WTC11 (cell line): Measurements from ENCODE around the gene GLRX2. TPM values are rescaled to one million over a fixed set of nuclear protein-coding genes. Genes with fewer than 3 reads are reported as not detected.
"Not testable (repeated sequence)": the region's sequence is repeated elsewhere in the genome, so short reads cannot be mapped to it uniquely, and the experiment has no call there.

ENCODE experiments used
- ATAC-seq: fragments of 200-7000 bp; cut with Tn5 transposase; 2 replicates; pipeline ENCODE4 v1.10.0; 2021; ENCODE audit warnings: mild to moderate bottlenecking, moderate library complexity
- CTCF ChIA-PET: fragments of 300-600 bp; sonication (Branson Sonifier 250); formaldehyde crosslinking; loops from one replicate; lab custom pipeline; 2021; ENCODE audit warnings: antibody characterized with exemption; lab: Charles Lee
- POLR2A ChIA-PET: fragments of 350-600 bp; sonication (Branson Sonifier 250); formaldehyde crosslinking; loops from one replicate; lab custom pipeline; 2021; ENCODE audit warnings: antibody characterized with exemption; lab: Charles Lee
- DNase-seq: peaks from one replicate; pipeline ENCODE4 v3.0.0; 2021; ENCODE audit warnings: low spot score
- H3K27ac Mint-ChIP-seq: 2 replicates; pipeline ENCODE4 v1.8.0; 2021; ENCODE audit warnings: mixed read lengths
- H3K27me3 Mint-ChIP-seq: 2 replicates; pipeline ENCODE4 v1.8.0; 2021; ENCODE audit warnings: low read depth, mild to moderate bottlenecking, moderate library complexity, mixed read lengths
- H3K36me3 Mint-ChIP-seq: 2 replicates; pipeline ENCODE4 v1.8.0; 2021; ENCODE audit warnings: mixed read lengths
- H3K4me1 Mint-ChIP-seq: 2 replicates; pipeline ENCODE4 v1.8.0; 2022; ENCODE audit warnings: mixed read lengths
- H3K4me3 Mint-ChIP-seq: 2 replicates; pipeline ENCODE4 v1.8.0; 2021; ENCODE audit warnings: mild to moderate bottlenecking, moderate library complexity, mixed read lengths
- H3K9me3 Mint-ChIP-seq: 2 replicates; pipeline ENCODE4 v1.8.0; 2021; ENCODE audit warnings: mixed read lengths
- AR ChIP-seq: fragments of 250-450 bp; sonication (Bioruptor Pico); IDR thresholded peaks from 2 replicates; pipeline ENCODE4 v1.9.0; 2021; ENCODE audit warnings: mild to moderate bottlenecking
- ETV6 ChIP-seq: sonication (generic); formaldehyde crosslinking; IDR thresholded peaks from 2 replicates; pipeline ENCODE4 v1.8.1; 2022; ENCODE audit warnings: mild to moderate bottlenecking, missing genetic modification reagents
- GTF2I ChIP-seq: fragments of 250-450 bp; sonication (Bioruptor Pico); conservative IDR thresholded peaks from 2 replicates; pipeline ENCODE4 v1.4.0; 2021; ENCODE audit warnings: mild to moderate bottlenecking
- NFE2L1 ChIP-seq: sonication (generic); formaldehyde crosslinking; IDR thresholded peaks from 2 replicates; pipeline ENCODE4 v1.8.1; 2023; ENCODE audit warnings: missing genetic modification reagents
- NR2C2 ChIP-seq: sonication (generic); formaldehyde crosslinking; IDR thresholded peaks from 2 replicates; pipeline ENCODE4 v1.8.0; 2022; ENCODE audit warnings: mild to moderate bottlenecking, missing genetic modification reagents
- OVOL2 ChIP-seq: fragments of 250-450 bp; sonication (Bioruptor Pico); IDR thresholded peaks from 2 replicates; pipeline ENCODE4 v1.9.0; 2021; ENCODE audit warnings: mild to moderate bottlenecking, borderline replicate concordance
- PREB ChIP-seq: sonication (generic); formaldehyde crosslinking; IDR thresholded peaks from 2 replicates; pipeline ENCODE4 v1.8.1; 2022; ENCODE audit warnings: mild to moderate bottlenecking, missing genetic modification reagents, moderate library complexity, borderline replicate concordance
- TCF7 ChIP-seq: sonication (generic); formaldehyde crosslinking; IDR thresholded peaks from 2 replicates; pipeline ENCODE4 v1.8.0; 2022; ENCODE audit warnings: mild to moderate bottlenecking, low read depth, missing genetic modification reagents, moderate library complexity
- ZNF138 ChIP-seq: sonication (generic); formaldehyde crosslinking; conservative IDR thresholded peaks from 2 replicates; pipeline ENCODE4 v1.8.1; 2022; ENCODE audit warnings: mild to moderate bottlenecking, moderate library complexity, missing genetic modification reagents
- total RNA-seq: library from RNA; stranded (reverse); gene quantifications from 3 replicates; pipeline ENCODE4 v1.2.3, GENCODE V29; 2021
- TF ChIP-seq, protein P1 (sequence below): fragments of 250-450 bp; sonication (Bioruptor Pico); IDR thresholded peaks from 2 replicates; pipeline ENCODE4 v1.9.0; 2021; ENCODE audit warnings: moderate library complexity, mild to moderate bottlenecking, inconsistent platforms, borderline replicate concordance
- TF ChIP-seq, protein P2 (sequence below): fragments of 250-450 bp; sonication (Bioruptor Pico); IDR thresholded peaks from 2 replicates; pipeline ENCODE4 v1.9.0; 2021; ENCODE audit warnings: mild to moderate bottlenecking, borderline replicate concordance

GLRX2 gene
- total RNA-seq, 1 experiment from 2014 or later: 8.4 TPM

GRCh38 chr1:193118803-193119730, 13.9 kb upstream of the GLRX2 start:
- ATAC-seq: no peak
- ChIA-PET POLR2A (no interaction called here), CTCF (no interaction called here)
- peaks cover 22% of the 10 kb centered on the region for H3K4me1 Mint-ChIP-seq
- TF ChIP-seq, protein P1, sequence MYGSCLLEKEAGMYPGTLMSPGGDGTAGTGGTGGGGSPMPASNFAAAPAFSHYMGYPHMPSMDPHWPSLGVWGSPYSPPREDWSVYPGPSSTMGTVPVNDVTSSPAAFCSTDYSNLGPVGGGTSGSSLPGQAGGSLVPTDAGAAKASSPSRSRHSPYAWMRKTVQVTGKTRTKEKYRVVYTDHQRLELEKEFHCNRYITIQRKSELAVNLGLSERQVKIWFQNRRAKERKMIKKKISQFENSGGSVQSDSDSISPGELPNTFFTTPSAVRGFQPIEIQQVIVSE (CRISPR knock-in tag): no peak
- no peak for TF ChIP-seq ETV6
- no peak for TF ChIP-seq PREB (CRISPR knock-in tag)
- H3K36me3 Mint-ChIP-seq: 0 out of 2 replicates have a peak, but pooled peaks cover 3% of the 10 kb centered on the region
- no peaks in the 10 kb centered on the region for H3K9me3 Mint-ChIP-seq
- DNase-seq: no peak
- no peaks in the 10 kb centered on the region; the same call in none of the 2 replicates for H3K27me3 Mint-ChIP-seq
- H3K4me3 Mint-ChIP-seq: no peak overlapping the region
- H3K27ac Mint-ChIP-seq: no peak overlapping the region

DNA sequence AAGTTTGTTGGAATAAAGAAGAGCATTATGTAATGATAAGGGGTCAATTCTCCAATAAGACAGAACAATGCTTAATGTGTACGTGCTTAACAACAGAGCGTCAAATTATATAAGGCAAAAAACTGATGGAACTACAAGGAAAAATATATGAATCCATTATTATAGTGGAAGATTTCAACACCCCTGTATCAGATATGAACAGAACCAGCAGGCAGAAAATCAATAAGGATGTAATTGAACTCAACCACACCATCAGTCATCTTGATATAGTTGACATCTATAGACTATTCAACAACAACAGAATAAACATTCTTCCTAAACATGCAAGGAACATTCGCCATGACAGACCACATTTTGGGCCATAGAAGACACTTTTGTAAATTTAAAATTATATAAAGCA, 13.0 kb upstream of the GLRX2 start:
- Mint-ChIP-seq H3K9me3 (no peaks in the 10 kb centered on the region), H3K4me3 (no peak overlapping the region), H3K4me1 (peaks cover 22% of the 10 kb centered on the region), H3K36me3 (0 out of 2 replicates have a peak, but pooled peaks cover 3% of the 10 kb centered on the region), H3K27me3 (no peaks in the 10 kb centered on the region; the same call in none of the 2 replicates), H3K27ac (no peak overlapping the region)
- ChIA-PET CTCF (no interaction called here), POLR2A (no interaction called here)
- DNase-seq (no peak), ATAC-seq (no peak)
- TF ChIP-seq TCF7 (CRISPR knock-in tag): no peak
- TF ChIP-seq NFE2L1 (CRISPR knock-in tag): no peak
- no peak for TF ChIP-seq GTF2I
- no peak for TF ChIP-seq NR2C2 (CRISPR knock-in tag)
- no peak for TF ChIP-seq ZNF138 (CRISPR knock-in tag)
- TF ChIP-seq OVOL2 (CRISPR knock-in tag): no peak
- TF ChIP-seq, protein P2, sequence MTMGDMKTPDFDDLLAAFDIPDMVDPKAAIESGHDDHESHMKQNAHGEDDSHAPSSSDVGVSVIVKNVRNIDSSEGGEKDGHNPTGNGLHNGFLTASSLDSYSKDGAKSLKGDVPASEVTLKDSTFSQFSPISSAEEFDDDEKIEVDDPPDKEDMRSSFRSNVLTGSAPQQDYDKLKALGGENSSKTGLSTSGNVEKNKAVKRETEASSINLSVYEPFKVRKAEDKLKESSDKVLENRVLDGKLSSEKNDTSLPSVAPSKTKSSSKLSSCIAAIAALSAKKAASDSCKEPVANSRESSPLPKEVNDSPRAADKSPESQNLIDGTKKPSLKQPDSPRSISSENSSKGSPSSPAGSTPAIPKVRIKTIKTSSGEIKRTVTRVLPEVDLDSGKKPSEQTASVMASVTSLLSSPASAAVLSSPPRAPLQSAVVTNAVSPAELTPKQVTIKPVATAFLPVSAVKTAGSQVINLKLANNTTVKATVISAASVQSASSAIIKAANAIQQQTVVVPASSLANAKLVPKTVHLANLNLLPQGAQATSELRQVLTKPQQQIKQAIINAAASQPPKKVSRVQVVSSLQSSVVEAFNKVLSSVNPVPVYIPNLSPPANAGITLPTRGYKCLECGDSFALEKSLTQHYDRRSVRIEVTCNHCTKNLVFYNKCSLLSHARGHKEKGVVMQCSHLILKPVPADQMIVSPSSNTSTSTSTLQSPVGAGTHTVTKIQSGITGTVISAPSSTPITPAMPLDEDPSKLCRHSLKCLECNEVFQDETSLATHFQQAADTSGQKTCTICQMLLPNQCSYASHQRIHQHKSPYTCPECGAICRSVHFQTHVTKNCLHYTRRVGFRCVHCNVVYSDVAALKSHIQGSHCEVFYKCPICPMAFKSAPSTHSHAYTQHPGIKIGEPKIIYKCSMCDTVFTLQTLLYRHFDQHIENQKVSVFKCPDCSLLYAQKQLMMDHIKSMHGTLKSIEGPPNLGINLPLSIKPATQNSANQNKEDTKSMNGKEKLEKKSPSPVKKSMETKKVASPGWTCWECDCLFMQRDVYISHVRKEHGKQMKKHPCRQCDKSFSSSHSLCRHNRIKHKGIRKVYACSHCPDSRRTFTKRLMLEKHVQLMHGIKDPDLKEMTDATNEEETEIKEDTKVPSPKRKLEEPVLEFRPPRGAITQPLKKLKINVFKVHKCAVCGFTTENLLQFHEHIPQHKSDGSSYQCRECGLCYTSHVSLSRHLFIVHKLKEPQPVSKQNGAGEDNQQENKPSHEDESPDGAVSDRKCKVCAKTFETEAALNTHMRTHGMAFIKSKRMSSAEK (CRISPR knock-in tag): no peak
- no peak for TF ChIP-seq AR (CRISPR knock-in tag)
- TF ChIP-seq PREB (CRISPR knock-in tag): no peak

DNA sequence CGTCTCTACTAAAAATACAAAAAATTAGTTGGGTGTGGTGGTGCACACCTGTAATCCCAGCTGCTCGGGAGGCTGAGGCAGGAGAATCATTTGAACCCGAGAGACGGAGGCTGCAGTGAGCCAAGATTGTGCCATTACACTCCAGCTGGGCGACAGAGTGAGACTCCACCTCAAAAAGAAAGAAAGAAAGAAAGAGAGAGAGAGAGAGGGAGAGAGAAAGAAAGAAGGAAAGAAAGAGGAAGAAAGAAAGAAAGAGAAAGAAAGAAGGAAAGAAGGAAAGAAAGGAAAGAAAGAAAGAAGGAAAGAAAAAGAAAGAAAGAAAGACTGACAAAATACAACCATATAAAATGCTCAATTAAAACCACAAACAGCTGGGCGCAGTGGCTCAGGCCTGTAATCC, 12.0 kb upstream of the GLRX2 start:
- H3K27ac Mint-ChIP-seq, H3K9me3 Mint-ChIP-seq, H3K27me3 Mint-ChIP-seq, H3K36me3 Mint-ChIP-seq, ATAC-seq, DNase-seq, POLR2A ChIA-PET, H3K4me3 Mint-ChIP-seq, CTCF ChIA-PET: not testable (repeated sequence)
- peaks cover 30% of the 10 kb centered on the region for H3K4me1 Mint-ChIP-seq
